Measurements from ENCODE around the gene RGS9. TPM values are rescaled to one million over a fixed set of nuclear protein-coding genes. Genes with fewer than 3 reads are reported as not detected.

The RGS9 gene
- total RNA-seq, 2 donors from 2014 or later = 7.4 to 9.9 TPM

GRCh38 chr17:65196617-65197016 is 59.4 kb downstream of the RGS9 start:
- intact Hi-C loops (cut with DNase I) = loop anchor here (10.0 kb wide), 1 partner anchor 92 kb away; no protein-coding TSS in a partner anchor
- no peak for DNase-seq
- Histone ChIP-seq H3K27me3 (no peaks in the 10 kb centered on the region), H3K36me3 (no peaks in the 10 kb centered on the region), H3K9ac (ENCODE audit: low read depth in 2 of 2, low read length in 2 of 2) (no peak overlapping the region), H3K27ac (no peak overlapping the region), H3K4me3 (no peak overlapping the region), H3K9me3 (no peaks in the 10 kb centered on the region), H3K4me1 (no peaks in the 10 kb centered on the region)
- TF ChIP-seq CTCF (IDR thresholded peaks at IDR 0.05) = no peak

GRCh38 chr17:65197201-65197600 is 60.0 kb downstream of the RGS9 start:
- Histone ChIP-seq H3K36me3 (no peaks in the 10 kb centered on the region), H3K27me3 (no peaks in the 10 kb centered on the region), H3K4me3 (no peak overlapping the region), H3K27ac (no peak overlapping the region), H3K4me1 (no peaks in the 10 kb centered on the region), H3K9me3 (no peaks in the 10 kb centered on the region), H3K9ac (ENCODE audit: low read depth in 2 of 2, low read length in 2 of 2) (no peak overlapping the region)
- intact Hi-C loops (cut with DNase I) = loop anchor here (10.0 kb wide), 1 partner anchor 92 kb away; no protein-coding TSS in a partner anchor
- TF ChIP-seq CTCF (IDR thresholded peaks at IDR 0.05) = no peak
- no peak for DNase-seq

GRCh38 chr17:65198653-65199382 is 61.6 kb downstream of the RGS9 start:
- intact Hi-C loops (cut with DNase I) = loop anchor here (10.0 kb wide), 1 partner anchor 94 kb away; no protein-coding TSS in a partner anchor
- DNase-seq = no peak

GRCh38 chr17:65201331-65201730 is 64.2 kb downstream of the RGS9 start:
- Histone ChIP-seq H3K9me3 (no peaks in the 10 kb centered on the region), H3K27ac (no peak overlapping the region), H3K27me3 (no peaks in the 10 kb centered on the region), H3K4me1 (no peaks in the 10 kb centered on the region), H3K4me3 (no peak overlapping the region), H3K36me3 (no peaks in the 10 kb centered on the region), H3K9ac (ENCODE audit: low read depth in 2 of 2, low read length in 2 of 2) (no peak overlapping the region)
- no peak for DNase-seq
- TF ChIP-seq CTCF (IDR thresholded peaks at IDR 0.05) = no peak
- intact Hi-C loops (cut with DNase I) = no loop called here

More at GRCh38 chr17:65198653-65199382, 61.6 kb downstream of the RGS9 start:
- Histone ChIP-seq H3K9me3 (no peaks in the 10 kb centered on the region), H3K27ac (no peak overlapping the region), H3K36me3 (no peaks in the 10 kb centered on the region), H3K9ac (ENCODE audit: low read depth in 2 of 2, low read length in 2 of 2) (no peak overlapping the region), H3K4me3 (no peak overlapping the region), H3K4me1 (no peaks in the 10 kb centered on the region), H3K27me3 (no peaks in the 10 kb centered on the region)
- TF ChIP-seq CTCF (IDR thresholded peaks at IDR 0.05) = peak; percentile 69

GRCh38 chr17:65202844-65203571 is 65.8 kb downstream of the RGS9 start:
- Histone ChIP-seq H3K4me3 (no peak overlapping the region), H3K27ac (no peak overlapping the region), H3K36me3 (no peaks in the 10 kb centered on the region), H3K4me1 (no peaks in the 10 kb centered on the region), H3K27me3 (no peaks in the 10 kb centered on the region), H3K9ac (ENCODE audit: low read depth in 2 of 2, low read length in 2 of 2) (no peak overlapping the region), H3K9me3 (no peaks in the 10 kb centered on the region)
- intact Hi-C loops (cut with DNase I) = no loop called here
- TF ChIP-seq CTCF (IDR thresholded peaks at IDR 0.05) = no peak
- DNase-seq = no peak
